ENCODE measurements around the gene CTNNA2.
"Not testable (repeated sequence)": the region's sequence is repeated elsewhere in the genome, so short reads cannot be mapped to it uniquely, and the experiment has no call there.

CTNNA2 gene

GRCh38 chr2:80112790-80113189 is 599.9 kb downstream of the CTNNA2 start:
- DNase-seq = no peak

- no peak for DNase-seq
These were observed 600.5 kb downstream of the CTNNA2 start for GRCh38 chr2:80113399-80113798.

GRCh38 chr2:80114812-80115211 is 602.0 kb downstream of the CTNNA2 start:
- no peak for DNase-seq

- DNase-seq = no peak
These were observed 604.5 kb downstream of the CTNNA2 start for GRCh38 chr2:80117401-80117800.

GRCh38 chr2:80120866-80121265 is 608.0 kb downstream of the CTNNA2 start:
- DNase-seq = no peak

DNA sequence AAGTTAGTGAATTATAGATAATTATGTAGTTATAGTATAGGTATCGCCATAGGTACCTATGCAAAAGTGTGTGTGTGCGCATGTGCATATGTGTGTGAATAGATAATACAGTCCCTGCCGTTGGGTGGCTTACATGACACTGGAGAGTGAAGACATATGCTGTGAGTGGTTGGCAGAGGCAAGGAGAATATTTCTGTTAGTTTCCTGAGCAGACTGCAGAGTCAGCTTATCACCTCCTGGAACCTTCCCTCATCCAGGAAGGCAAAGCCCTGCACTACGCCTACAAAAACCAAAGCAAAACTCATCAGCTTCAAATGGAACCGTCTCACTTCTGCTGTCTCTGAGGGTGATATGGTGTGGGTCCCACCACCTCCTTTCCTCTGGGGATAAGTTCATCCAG is 609.8 kb downstream of the CTNNA2 start:
- no peak for DNase-seq

GRCh38 chr2:80126596-80127189 is 613.8 kb downstream of the CTNNA2 start:
- DNase-seq = no peak

- no peak for DNase-seq
These were observed 615.2 kb downstream of the CTNNA2 start for GRCh38 chr2:80128080-80128479.

- DNase-seq = no peak
These were observed 619.4 kb downstream of the CTNNA2 start for GRCh38 chr2:80132281-80132680.

GRCh38 chr2:80135001-80135400 is 622.1 kb downstream of the CTNNA2 start:
- DNase-seq = no peak

DNA sequence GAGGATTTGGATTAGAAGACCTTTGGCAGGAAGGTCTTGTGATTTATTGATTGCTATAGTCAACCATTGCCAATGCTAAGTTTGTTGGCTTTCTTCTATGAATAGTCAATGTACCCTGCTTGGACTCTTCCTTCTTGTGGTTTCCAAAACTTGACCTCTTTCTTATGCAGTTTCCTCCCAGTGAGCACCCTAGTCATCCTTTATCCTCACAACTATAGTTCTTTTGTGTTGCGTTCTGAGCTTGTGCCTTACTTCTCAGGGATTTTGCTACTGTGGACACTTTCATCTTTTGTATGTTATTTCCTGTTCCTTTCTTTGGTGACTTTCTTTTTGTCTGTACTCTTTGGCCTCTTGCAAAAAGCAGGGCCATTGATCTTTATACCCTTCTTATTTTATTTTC is 623.5 kb downstream of the CTNNA2 start:
- DNase-seq = no peak

DNA sequence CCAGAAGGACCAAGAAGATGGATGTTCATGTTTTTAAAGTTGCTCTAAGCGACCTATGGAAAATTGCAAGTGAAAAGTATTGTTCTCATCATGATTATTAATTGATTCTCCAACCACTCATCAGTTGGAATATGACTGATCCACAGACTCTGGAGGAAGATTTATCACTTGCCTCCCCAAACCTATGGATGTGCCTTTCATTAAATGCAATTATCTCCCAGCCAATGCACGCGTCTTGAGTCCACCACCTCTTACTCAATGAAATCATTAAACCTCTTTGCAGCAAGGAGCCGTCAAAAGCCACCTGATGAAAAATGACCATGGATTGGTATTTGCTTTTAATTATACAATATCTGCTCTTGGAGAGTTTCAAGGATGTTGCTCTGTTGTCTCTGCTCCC is 626.1 kb downstream of the CTNNA2 start:
- no peak for DNase-seq

- DNase-seq = no peak
These were observed 628.3 kb downstream of the CTNNA2 start for GRCh38 chr2:80141007-80141726.

DNA sequence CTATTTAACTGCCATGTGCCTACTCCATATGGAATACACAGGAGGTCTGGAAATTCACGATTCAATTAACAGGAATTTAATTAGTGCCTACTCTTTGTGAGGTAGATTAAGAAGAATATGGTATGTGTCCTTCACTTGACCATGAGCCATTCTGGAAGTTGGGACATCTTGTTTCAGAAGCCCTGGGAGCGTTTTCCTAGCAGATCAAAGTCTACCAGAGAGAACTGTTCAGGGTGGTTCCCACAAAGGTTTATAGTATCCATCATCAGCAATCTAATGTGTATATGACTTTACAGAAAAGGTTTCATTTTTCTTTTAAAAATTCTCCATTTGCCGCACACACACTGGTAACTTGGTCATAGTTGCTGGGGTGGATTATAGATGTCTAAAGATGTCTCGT is 632.6 kb downstream of the CTNNA2 start:
- no peak for DNase-seq

GRCh38 chr2:80146757-80147156 is 633.9 kb downstream of the CTNNA2 start:
- not testable (repeated sequence) for DNase-seq

GRCh38 chr2:80147690-80148089 is 634.8 kb downstream of the CTNNA2 start:
- no peak for DNase-seq

- DNase-seq = no peak
These were observed 636.1 kb downstream of the CTNNA2 start for GRCh38 chr2:80148906-80149305.

GRCh38 chr2:80149991-80150390 is 637.1 kb downstream of the CTNNA2 start:
- no peak for DNase-seq

DNA sequence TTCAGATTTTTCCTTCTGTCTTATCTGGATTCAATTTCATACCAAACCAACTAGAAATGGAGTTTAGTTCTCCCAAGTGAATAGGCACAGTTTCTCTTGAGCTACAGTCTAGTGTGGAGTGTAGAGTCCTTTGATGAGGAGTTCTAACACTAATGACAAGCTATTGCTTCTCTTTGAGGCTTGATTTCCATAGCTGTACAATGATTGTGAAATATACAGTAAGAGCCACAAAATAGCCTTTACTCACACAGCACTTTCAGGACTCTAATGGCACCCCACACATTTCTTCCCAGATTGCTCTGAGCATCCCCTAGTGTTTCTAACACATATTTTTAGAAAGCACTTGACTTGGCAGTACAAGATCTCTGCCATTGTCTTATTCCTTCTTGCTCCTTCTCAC is 638.4 kb downstream of the CTNNA2 start:
- no peak for DNase-seq

DNA sequence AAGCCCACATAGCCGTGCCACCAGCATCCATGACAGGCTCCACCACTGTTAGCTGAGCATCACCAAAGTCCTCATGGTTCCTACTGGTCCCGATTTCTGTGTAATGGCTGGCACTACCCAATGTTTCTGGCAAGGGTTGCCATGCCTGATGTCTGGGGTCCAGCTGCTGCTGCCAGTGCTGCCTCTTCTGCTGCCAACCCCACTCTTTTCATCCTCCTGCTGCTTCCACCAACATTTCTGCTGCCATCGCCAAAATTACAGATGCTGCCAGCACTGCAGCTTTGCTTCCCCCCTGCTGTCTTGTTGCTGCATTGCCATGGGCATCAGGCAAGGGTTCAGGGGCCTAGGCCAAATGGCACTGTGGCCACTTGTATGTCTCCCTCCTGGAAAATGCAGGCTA is 638.8 kb downstream of the CTNNA2 start:
- DNase-seq = no peak

DNA sequence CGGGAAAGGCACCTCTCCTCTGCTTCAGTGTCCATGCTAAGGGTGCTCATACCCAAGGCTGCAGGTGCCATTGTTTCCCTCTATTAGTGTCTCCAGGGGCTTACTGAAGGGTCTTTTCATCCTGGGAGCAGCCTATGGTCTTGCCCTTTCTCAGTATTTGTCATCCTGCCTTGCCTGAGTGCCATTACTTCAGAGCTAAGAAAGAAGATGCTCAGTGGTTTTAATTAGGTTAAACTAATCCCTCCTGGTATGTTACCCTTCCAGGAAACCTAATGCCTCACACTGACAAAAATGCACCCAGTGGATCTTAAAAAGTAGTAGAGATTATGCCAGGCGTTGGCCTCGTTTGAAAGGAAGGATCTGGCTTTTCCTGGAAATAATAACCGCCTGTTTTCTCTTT is 640.3 kb downstream of the CTNNA2 start:
- DNase-seq = no peak

GRCh38 chr2:80153768-80154167 is 640.9 kb downstream of the CTNNA2 start:
- no peak for DNase-seq

GRCh38 chr2:80154231-80154915 is 641.5 kb downstream of the CTNNA2 start:
- DNase-seq = no peak

DNA sequence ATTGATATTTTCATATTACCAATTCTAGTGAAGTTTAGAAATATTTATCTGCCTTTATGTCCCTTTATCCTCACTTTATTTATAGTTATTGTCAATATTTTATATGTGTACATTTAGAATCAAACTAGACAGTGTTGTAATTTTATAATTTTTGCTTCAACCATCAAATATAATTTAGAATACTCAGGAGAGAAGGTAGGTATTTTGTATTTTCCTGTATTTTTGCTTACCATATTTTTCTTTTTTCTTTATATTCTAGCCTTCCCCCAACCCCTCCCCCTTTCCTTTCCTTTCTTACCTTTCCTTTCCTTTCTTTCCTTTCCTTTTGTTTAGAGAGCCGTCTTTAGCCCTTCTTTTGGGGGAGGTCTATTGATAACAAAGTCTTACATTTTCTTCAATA is 651.5 kb downstream of the CTNNA2 start:
- DNase-seq = no peak
